K562 (cell line): ENCODE measurements around the gene PPP4C. TPM values are rescaled to one million over a fixed set of nuclear protein-coding genes. Genes with fewer than 3 reads are reported as not detected.

Experiments
- ATAC-seq: fragments of 200-7000 bp; cut with Tn5 transposase; 3 replicates; pipeline ENCODE4 v1.9.1; 2020; ENCODE audit warnings: moderate library complexity
- BruUV-seq: library from RNA; stranded (reverse); fragments of 400-500 nt; replicated peaks from 2 replicates; lab custom pipeline; 2021; lab: Mats Ljungman, UMichigan
- CTCF ChIA-PET: fragments of 300-600 bp; formaldehyde crosslinking; extraction: SDS; loops from one replicate; lab custom pipeline; 2021; ENCODE audit warnings: low intra/inter-chr PET ratio; lab: Yijun Ruan, JAX
- POLR2A ChIA-PET: fragments of 300-600, 350-650 bp; sonication (Branson Sonifier 250); formaldehyde crosslinking; extraction: SDS; loops from one replicate; lab custom pipeline; 2021; ENCODE audit warnings: antibody characterized with exemption, inconsistent platforms; lab: Yijun Ruan, JAX
- DNase-seq, 4 experiments: peaks; one replicate each; pipeline versions ENCODE4 v3.0.0 to v3.0.0-alpha.2; 2011 to 2018; ENCODE audit warnings: low spot score in 3 of 4, mixed read lengths in 3 of 4; ENCODE audit errors: extremely low read depth in 1 of 4
- FAIRE-seq: peaks from 2 replicates; lab custom pipeline; 2011; peaks lifted over from hg19 to GRCh38; lab: Jason Lieb, UNC
- H2AFZ ChIP-seq: 2 replicates; pipeline ENCODE4 v1.6.0; 2011; ENCODE audit warnings: low read depth, low read length, control low read depth, inconsistent platforms
- H3K27ac ChIP-seq: fragments of 200-600 bp; 3 replicates; pipeline ENCODE4 v1.8.0; 2011; ENCODE audit warnings: low read depth, mild to moderate bottlenecking, control low read depth, inconsistent platforms, low read length, moderate library complexity, mixed read lengths; ENCODE audit errors: extremely low read depth
- H3K27me3 ChIP-seq, 2 experiments: fragments of 300-600 bp in 1 of 2; 2 replicates in 1 of 2; 3 replicates in 1 of 2; pipeline versions ENCODE4 v1.6.0 to v1.8.0; 2011; ENCODE audit warnings: inconsistent platforms in 2 of 2, low read length in 2 of 2, mild to moderate bottlenecking in 1 of 2, mixed read lengths in 1 of 2, moderate library complexity in 1 of 2; ENCODE audit not compliant: control insufficient read depth in 2 of 2, insufficient read depth in 2 of 2
- H3K36me3 ChIP-seq: fragments of 300-600 bp; 3 replicates; pipeline ENCODE4 v1.8.0; 2011; ENCODE audit warnings: mild to moderate bottlenecking, low read length, inconsistent platforms; ENCODE audit not compliant: control insufficient read depth, insufficient read depth
- H3K4me1 ChIP-seq, 2 experiments: fragments of 200-600 bp in 1 of 2; replicated peaks in 1 of 2; 2 replicates in 1 of 2; 3 replicates in 1 of 2; pipeline versions ENCODE4 v1.5.1 to v1.8.0; 2011; ENCODE audit warnings: inconsistent platforms in 2 of 2, low read length in 2 of 2, mild to moderate bottlenecking in 1 of 2, mixed read lengths in 1 of 2, moderate library complexity in 1 of 2; ENCODE audit not compliant: control insufficient read depth in 2 of 2, insufficient read depth in 2 of 2
- H3K4me2 ChIP-seq: 2 replicates; pipeline ENCODE4 v1.6.1; 2011; ENCODE audit warnings: low read length, control low read depth, inconsistent platforms, mixed read lengths; ENCODE audit not compliant: insufficient read depth
- H3K4me3 ChIP-seq: fragments of 200-600 bp; sonication (generic), shearing (Covaris generic); 2 replicates; pipeline ENCODE4 v1.5.1; 2016; ENCODE audit warnings: control low read depth, inconsistent platforms
- H3K79me2 ChIP-seq: fragments of 200-600 bp; 3 replicates; pipeline ENCODE4 v1.8.0; 2011; ENCODE audit warnings: low read length, inconsistent platforms; ENCODE audit not compliant: control insufficient read depth, insufficient read depth
- H3K9ac ChIP-seq, 2 experiments: 2 replicates each; pipeline versions ENCODE4 v1.6.0 to v1.6.1; 2011; ENCODE audit warnings: low read depth in 2 of 2, low read length in 2 of 2, control low read depth in 1 of 2, inconsistent platforms in 1 of 2, mild to moderate bottlenecking in 1 of 2, mixed read lengths in 1 of 2; ENCODE audit not compliant: insufficient read depth in 1 of 2
- H3K9me1 ChIP-seq: one replicate; pipeline ENCODE4 v1.6.0; 2011; ENCODE audit warnings: inconsistent platforms, mild to moderate bottlenecking, low read length, moderate library complexity; ENCODE audit not compliant: control insufficient read depth, insufficient read depth
- H3K9me3 ChIP-seq: replicated peaks from 2 replicates; pipeline ENCODE4 v1.5.1; 2011; ENCODE audit warnings: low read depth, low read length, inconsistent platforms; ENCODE audit not compliant: control insufficient read depth, insufficient read depth
- H4K20me1 ChIP-seq: replicated peaks from 2 replicates; pipeline ENCODE4 v1.6.1; 2011; ENCODE audit warnings: low read length, inconsistent platforms, mixed read lengths; ENCODE audit not compliant: control insufficient read depth, insufficient read depth
- EGR1 ChIP-seq: fragments of 450-650 bp; conservative IDR thresholded peaks from 2 replicates; pipeline ENCODE4 v1.6.1; 2017; ENCODE audit warnings: mild to moderate bottlenecking
- JUNB ChIP-seq: fragments of 450-650 bp; formaldehyde crosslinking; conservative IDR thresholded peaks from 2 replicates; pipeline ENCODE4 v1.4.0; 2020; ENCODE audit warnings: mild to moderate bottlenecking
- MBD1 ChIP-seq: fragments of 250-450 bp; sonication (Bioruptor Pico); IDR thresholded peaks from 2 replicates; pipeline ENCODE4 v1.8.0; 2022; ENCODE audit warnings: inconsistent platforms
- MCM5 ChIP-seq: fragments of 450-650 bp; IDR thresholded peaks from 2 replicates; pipeline ENCODE4 v1.6.1; 2016; ENCODE audit warnings: low read depth
- MTA3 ChIP-seq: fragments of 450-650 bp; formaldehyde crosslinking; IDR thresholded peaks from 2 replicates; pipeline ENCODE4 v1.6.1; 2017; ENCODE audit warnings: mild to moderate bottlenecking, borderline replicate concordance
- MXD1 ChIP-seq: fragments of 250-450 bp; sonication (Bioruptor Pico); IDR thresholded peaks from 2 replicates; pipeline ENCODE4 v1.8.0; 2021; ENCODE audit warnings: borderline replicate concordance, mild to moderate bottlenecking, moderate library complexity; ENCODE audit not compliant: poor library complexity, severe bottlenecking
- SIX5 ChIP-seq, 2 experiments: IDR thresholded peaks; 2 replicates each; pipeline ENCODE4 v1.6.1; 2011; ENCODE audit warnings: low read length in 2 of 2, borderline replicate concordance in 1 of 2, low read depth in 1 of 2, mild to moderate bottlenecking in 1 of 2, moderate library complexity in 1 of 2; ENCODE audit not compliant: insufficient read depth in 1 of 2
- SMAD4 ChIP-seq: fragments of 250-450 bp; sonication (Bioruptor Pico); conservative IDR thresholded peaks from 2 replicates; pipeline ENCODE4 v1.8.0; 2021; ENCODE audit warnings: inconsistent platforms, mild to moderate bottlenecking, moderate library complexity
- TAF7 ChIP-seq: fragments of 450-650 bp; IDR thresholded peaks from 2 replicates; pipeline ENCODE4 v1.6.1; 2016; ENCODE audit warnings: missing genetic modification characterization, missing compliant biosample characterization
- ZFP91 ChIP-seq: sonication (generic); formaldehyde crosslinking; IDR thresholded peaks from 2 replicates; pipeline ENCODE4 v1.8.0; 2022; ENCODE audit warnings: mild to moderate bottlenecking, missing genetic modification reagents
- ZNF140 ChIP-seq: fragments of 250-450 bp; sonication (Bioruptor Pico); IDR thresholded peaks from 2 replicates; pipeline ENCODE4 v1.8.0; 2021; ENCODE audit warnings: moderate library complexity, mild to moderate bottlenecking, inconsistent platforms
- ZNF511 ChIP-seq: sonication (generic); formaldehyde crosslinking; IDR thresholded peaks from 2 replicates; pipeline ENCODE4 v1.8.0; 2022; ENCODE audit warnings: mild to moderate bottlenecking, missing genetic modification reagents
- ZNF740 ChIP-seq, 3 experiments: fragments of 200-800 bp in 1 of 3; sonication (Bioruptor generic) in 1 of 3; sonication (generic) in 1 of 3; formaldehyde crosslinking in 1 of 3; IDR thresholded peaks; 2 replicates each; pipeline versions ENCODE4 v1.6.1 to v1.8.0; 2016 to 2022; ENCODE audit warnings: mild to moderate bottlenecking in 2 of 3, missing compliant biosample characterization in 2 of 3, missing genetic modification characterization in 2 of 3, missing genetic modification reagents in 1 of 3
- ZZZ3 ChIP-seq: fragments of 450-650 bp; IDR thresholded peaks from 2 replicates; pipeline ENCODE4 v1.6.1; 2016; ENCODE audit warnings: antibody characterized with exemption, mild to moderate bottlenecking, moderate library complexity
- WGBS: fragments of 100-300 bp; shearing (Covaris generic); methylation state at CpG from one replicate; pipeline ENCODE4 v1.1.6; 2016; ENCODE audit warnings: low coverage, mixed read lengths; ENCODE audit not compliant: insufficient coverage; ENCODE audit errors: missing lambda C conversion rate; 5-methylcytosine and 5-hydroxymethylcytosine counted together
- in situ Hi-C: fragments of 300-500 bp; cut with MboI; formaldehyde crosslinking; loops from 4 replicates; pipeline ENCODE4 v1.15.0; 2018; ENCODE audit warnings: inconsistent platforms, mixed read lengths
- intact Hi-C: fragments of 100-400 bp; cut with micrococcal nuclease; formaldehyde crosslinking; loops from 2 replicates; pipeline ENCODE4 v1.14.2; 2022
- polyA plus RNA-seq, 8 experiments: library from polyadenylated mRNA; depleted of rRNA in 4 of 8; stranded (reverse) in 5 of 8; unstranded in 3 of 8; fragments of >200 nt; fragmentation: Nextera tagmentation in 2 of 8; fragmentation: Illumina TruSeq in 1 of 8; extraction: Ambion mirVana in 2 of 8; extraction: Trizol in 1 of 8; gene quantifications; 2 replicates each; pipeline versions ENCODE4 v1.2.1 to v1.2.3, GENCODE V29; 2011 to 2014; ENCODE audit warnings: inconsistent platforms in 1 of 8, missing spikeins in 1 of 8
- total RNA-seq, 7 experiments: library from RNA; depleted of rRNA in 6 of 7; stranded (reverse); fragments of >200 nt in 6 of 7; fragmentation: Illumina TruSeq in 2 of 7; extraction: Trizol in 2 of 7; gene quantifications; 2 replicates each; pipeline versions ENCODE4 v1.2.1 to v1.2.3, GENCODE V29; 2011 to 2021; ENCODE audit warnings: low replicate concordance in 1 of 7

Gene PPP4C
- total and polyA plus RNA-seq, 9 of the 15 experiments (the other 6 are each of a cell fraction or from before 2014, with no cell fraction given): 3.5 to 183 (median 131) TPM

- H3K27me3 ChIP-seq: no peaks in the 10 kb centered on the region
- intact Hi-C loops: loop anchor here (10.0 kb wide), 2 partner anchors 309 to 589 kb away; partner anchors contain the start of genes FBRS, MYL11, PRR14 and TBC1D10B
- H3K9me1 ChIP-seq: peaks cover 17% of the 10 kb centered on the region
- peaks cover 46% of the 10 kb centered on the region for H4K20me1 ChIP-seq
- DNase-seq (peak; percentile 64 to 79 (median 74)), FAIRE-seq (no peak), ATAC-seq (peak; percentile 30)
- BruUV-seq: TSS peak; percentile 44
- peaks cover 47 to 59% of the 10 kb centered on the region in 2 experiments for H3K4me1 ChIP-seq
- peaks cover 77% of the 10 kb centered on the region for H3K79me2 ChIP-seq
- ChIA-PET POLR2A (interaction anchor here (0.7 to 2.7 kb wide), 17 partner anchors 8 to 262 kb away, joined by 3 to 29 read pairs (median 5); partner anchors contain the start of genes PPP4C, PRRT2 and TBX6), CTCF (no interaction called here)
- H2AFZ ChIP-seq: no peak overlapping the region; the same call in 1 of the 2 replicates
- peak overlapping the region; percentile 99 for H3K4me2 ChIP-seq
- H3K9ac ChIP-seq: peak overlapping the region; percentile 93 to 98
- peaks cover 51% of the 10 kb centered on the region for H3K36me3 ChIP-seq
- in situ Hi-C loops: no loop called here
- WGBS: under 1% methylated on average over 30 of the region's 44 CpGs
- H3K4me3 ChIP-seq: peak overlapping the region; percentile 88
- H3K27ac ChIP-seq: peak overlapping the region; percentile 99
- no peaks in the 10 kb centered on the region for H3K9me3 ChIP-seq
- TF ChIP-seq ZNF140 (no peak), ZZZ3 (no peak), ZNF511 (CRISPR knock-in tag) (no peak), MBD1 (CRISPR knock-in tag) (no peak), JUNB (CRISPR knock-in tag) (no peak), SIX5 (IDR thresholded peaks at IDR 0.05; ENCODE audit: borderline replicate concordance in 1 of 2, insufficient read depth in 1 of 2, low read depth in 1 of 2, low read length in 2 of 2) (no peak), TAF7 (tag) (0 out of 2 replicates have a peak, but pooled peaks have one; percentile 45), SMAD4 (no peak), ZNF740 (CRISPR knock-in tag; IDR thresholded peaks at IDR 0.05) (peak; percentile 56; the same call in 1 of the 2 replicates), ZNF740 (tag; IDR thresholded peaks at IDR 0.05) (no peak), EGR1 (peak; percentile 80), ZFP91 (CRISPR knock-in tag) (no peak), MCM5 (no peak), MXD1 (CRISPR knock-in tag) (no peak), MTA3 (no peak)
Observed at GRCh38 chr16:30065943-30066760, 9.6 kb upstream of the PPP4C start.
